Heart left ventricle (tissue), 13 donors: ENCODE data around the gene SERBP1.

Experiments used
- CTCF ChIP-seq, 12 donors: fragments of 200-600 bp; sonication (generic) in 4 of 12; IDR thresholded peaks; one replicate each; pipeline versions ENCODE4 v1.5.0 to v1.8.0; 2018 to 2022; ENCODE audit warnings: antibody characterized with exemption in 12 of 12, mild to moderate bottlenecking in 5 of 12
- POLR2A ChIP-seq, 2 donors: fragments of 450-650 bp; IDR thresholded peaks; one replicate each; pipeline ENCODE4 v1.6.1; 2017; ENCODE audit warnings: antibody characterized with exemption in 2 of 2, mild to moderate bottlenecking in 2 of 2, moderate library complexity in 2 of 2
- donor health status: ischemic (EF 13 %, LVEDD 7.1; RV severe dilation, severe dysfunction).
- donor health status: DM: no; HTN: yes; CAD: no.
- donor health status: DM: no; HTN: no; CAD: no.
- donor health status: ischemic (EF 25% LVEDD 6.9; RV normal size, moderate dysfunction).
- donor health status: ischemic (EF 25% LVEDD 5.7; RV mildly dilated, moderate dysfunction).
- donor health status: ischemic (EF 35%, LVEDD 5.7; RV mildly dilated, moderate dysfunction).
- donor health status: nonischemic (EF 11% LVEDD 7.7; RV severe dilation, severe dysfunction).
- donor health status: DM: yes; HTN: yes; CAD: no.
- donor health status: PGD.
- donor health status: ischemic (EF 29% LVEDD 5.4; RV normal size, mild dysfunction).
- donor health status: nonischemic (EF 23%, LVEDD 6.1; RV moderate dilation, normal function).

- TF ChIP-seq CTCF (IDR thresholded peaks at IDR 0.05), result no peak
- no peak for TF ChIP-seq POLR2A (IDR thresholded peaks at IDR 0.05)
Observed at GRCh38 chr1:67441739-67442281, 11.6 kb upstream of the SERBP1 start.
